ENCODE results near the gene ZFAND3. TPM values are rescaled to one million over a fixed set of nuclear protein-coding genes. Genes with fewer than 3 reads are reported as not detected.

Gene ZFAND3
- total and polyA plus RNA-seq, 3 donors from 2014 or later, result 104 to 329 (median 109) TPM

DNA sequence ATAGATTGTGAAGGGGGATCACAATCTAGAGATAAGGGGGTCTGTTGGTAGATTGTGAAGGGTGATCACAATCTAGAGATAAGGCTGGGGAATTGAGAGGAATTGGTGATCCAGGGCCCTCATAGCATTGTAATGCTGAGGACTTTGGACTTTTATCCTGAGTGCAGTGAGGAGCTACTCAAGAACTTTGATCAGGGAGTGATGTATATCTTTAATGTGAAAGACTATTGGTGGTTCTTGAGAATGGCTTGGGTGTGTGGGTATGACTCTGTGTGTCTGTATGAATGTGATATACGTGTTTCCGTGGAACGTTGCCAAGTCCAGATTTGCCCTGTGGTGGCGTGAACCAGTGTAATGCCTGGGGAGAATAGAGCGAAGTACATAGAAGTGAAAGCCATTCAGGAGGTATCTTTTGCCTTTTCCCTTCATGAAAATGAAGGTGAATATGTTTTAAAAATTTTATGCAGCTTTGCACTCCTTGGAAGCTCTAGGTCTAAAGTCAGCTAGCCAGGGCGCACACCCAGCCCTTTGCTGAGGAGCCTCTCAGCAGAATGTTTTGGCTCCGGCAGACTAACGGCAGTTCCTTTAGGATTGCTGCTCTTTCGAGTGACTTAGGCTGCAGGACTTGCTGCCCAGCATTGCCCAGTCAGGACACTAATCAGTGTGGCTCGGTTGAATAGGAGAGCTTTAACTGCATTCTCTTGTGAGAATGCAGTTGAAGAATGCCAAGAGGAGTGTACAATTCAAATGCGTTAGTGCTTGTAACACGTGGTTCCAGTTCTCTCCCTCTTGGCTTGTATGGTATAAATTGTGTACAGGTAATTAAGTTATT, 3.5 kb downstream of the ZFAND3 start:
- Histone ChIP-seq H3K36me3 (ENCODE audit: low read depth, missing control alignments) (no peaks in the 10 kb centered on the region), H3K27me3 (no peaks in the 10 kb centered on the region), H3K4me3 (no peak overlapping the region), H3K9me3 (no peaks in the 10 kb centered on the region), H3K4me1 (peaks cover 35% of the 10 kb centered on the region), H3K27ac (no peak overlapping the region)
- no peak for TF ChIP-seq POLR2A (IDR thresholded peaks at IDR 0.05)
- TF ChIP-seq, protein P1, sequence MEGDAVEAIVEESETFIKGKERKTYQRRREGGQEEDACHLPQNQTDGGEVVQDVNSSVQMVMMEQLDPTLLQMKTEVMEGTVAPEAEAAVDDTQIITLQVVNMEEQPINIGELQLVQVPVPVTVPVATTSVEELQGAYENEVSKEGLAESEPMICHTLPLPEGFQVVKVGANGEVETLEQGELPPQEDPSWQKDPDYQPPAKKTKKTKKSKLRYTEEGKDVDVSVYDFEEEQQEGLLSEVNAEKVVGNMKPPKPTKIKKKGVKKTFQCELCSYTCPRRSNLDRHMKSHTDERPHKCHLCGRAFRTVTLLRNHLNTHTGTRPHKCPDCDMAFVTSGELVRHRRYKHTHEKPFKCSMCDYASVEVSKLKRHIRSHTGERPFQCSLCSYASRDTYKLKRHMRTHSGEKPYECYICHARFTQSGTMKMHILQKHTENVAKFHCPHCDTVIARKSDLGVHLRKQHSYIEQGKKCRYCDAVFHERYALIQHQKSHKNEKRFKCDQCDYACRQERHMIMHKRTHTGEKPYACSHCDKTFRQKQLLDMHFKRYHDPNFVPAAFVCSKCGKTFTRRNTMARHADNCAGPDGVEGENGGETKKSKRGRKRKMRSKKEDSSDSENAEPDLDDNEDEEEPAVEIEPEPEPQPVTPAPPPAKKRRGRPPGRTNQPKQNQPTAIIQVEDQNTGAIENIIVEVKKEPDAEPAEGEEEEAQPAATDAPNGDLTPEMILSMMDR (IDR thresholded peaks at IDR 0.05), result no peak
- intact Hi-C loops (cut with DNase I; ENCODE audit: low total_unique reads), result no loop called here
- 44 to 49% methylated on average over 12 of the region's 12 CpGs for WGBS, 2 donors
- peak; percentile 30 for DNase-seq

DNA sequence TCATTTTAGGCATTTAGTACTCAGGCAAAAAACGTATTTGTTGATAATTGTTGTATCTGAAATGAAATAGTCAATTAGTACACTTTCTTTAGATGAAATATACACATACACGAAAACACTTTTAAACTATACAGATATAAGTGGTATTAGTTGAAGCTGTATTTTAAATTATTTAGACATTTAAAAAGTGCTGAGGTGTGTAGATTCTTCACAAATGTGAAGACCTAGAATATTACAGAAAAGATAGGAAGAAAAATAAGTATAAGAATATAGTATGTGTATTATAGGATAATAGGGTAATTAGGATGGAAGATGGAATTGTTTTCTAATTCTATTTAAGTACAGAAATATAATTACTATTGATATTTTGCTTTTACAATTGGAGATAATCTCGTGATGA, 4.6 kb downstream of the ZFAND3 start:
- 80 to 81% methylated on average over 3 of the region's 3 CpGs for WGBS, 2 donors
- Histone ChIP-seq H3K4me1 (peaks cover 35% of the 10 kb centered on the region), H3K36me3 (ENCODE audit: low read depth, missing control alignments) (no peaks in the 10 kb centered on the region), H3K27me3 (no peaks in the 10 kb centered on the region), H3K27ac (no peak overlapping the region), H3K9me3 (no peaks in the 10 kb centered on the region), H3K4me3 (no peak overlapping the region)
- intact Hi-C loops (cut with DNase I; ENCODE audit: low total_unique reads), result no loop called here
- no peak for DNase-seq
- TF ChIP-seq POLR2A (IDR thresholded peaks at IDR 0.05), result no peak
- TF ChIP-seq, protein P1 (IDR thresholded peaks at IDR 0.05), result no peak

DNA sequence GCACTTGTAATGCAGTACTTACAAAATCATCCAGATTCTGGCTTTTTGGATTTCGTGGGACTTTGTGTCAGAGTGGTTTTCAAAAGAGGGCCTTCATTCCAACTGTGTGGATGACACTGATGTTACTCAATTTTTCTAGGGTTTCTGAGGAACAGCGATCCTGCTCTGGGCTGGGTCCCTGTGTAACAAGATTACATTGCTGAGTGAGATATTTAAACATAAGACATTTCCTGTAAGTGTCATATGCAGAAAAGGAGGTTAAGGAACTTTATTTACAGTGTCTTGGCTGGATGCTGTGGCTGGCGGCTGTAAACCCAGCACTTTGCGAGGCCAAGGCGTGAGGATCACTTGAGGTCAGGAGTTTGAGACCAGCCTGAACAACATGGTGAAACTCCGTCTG, 6.7 kb downstream of the ZFAND3 start:
- no peak for DNase-seq
- no peaks in the 10 kb centered on the region for H3K27me3 ChIP-seq
- 88 to 91% methylated on average over 6 of the region's 6 CpGs for WGBS, 2 donors
- H3K36me3 ChIP-seq (ENCODE audit: low read depth, missing control alignments), result no peaks in the 10 kb centered on the region
- no peak overlapping the region for H3K27ac ChIP-seq
- TF ChIP-seq, protein P1 (IDR thresholded peaks at IDR 0.05), result no peak
- no peak for TF ChIP-seq POLR2A (IDR thresholded peaks at IDR 0.05)
- intact Hi-C loops (cut with DNase I; ENCODE audit: low total_unique reads), result no loop called here
- peaks cover 28% of the 10 kb centered on the region for H3K4me1 ChIP-seq
- no peaks in the 10 kb centered on the region for H3K9me3 ChIP-seq
- no peak overlapping the region for H3K4me3 ChIP-seq

DNA sequence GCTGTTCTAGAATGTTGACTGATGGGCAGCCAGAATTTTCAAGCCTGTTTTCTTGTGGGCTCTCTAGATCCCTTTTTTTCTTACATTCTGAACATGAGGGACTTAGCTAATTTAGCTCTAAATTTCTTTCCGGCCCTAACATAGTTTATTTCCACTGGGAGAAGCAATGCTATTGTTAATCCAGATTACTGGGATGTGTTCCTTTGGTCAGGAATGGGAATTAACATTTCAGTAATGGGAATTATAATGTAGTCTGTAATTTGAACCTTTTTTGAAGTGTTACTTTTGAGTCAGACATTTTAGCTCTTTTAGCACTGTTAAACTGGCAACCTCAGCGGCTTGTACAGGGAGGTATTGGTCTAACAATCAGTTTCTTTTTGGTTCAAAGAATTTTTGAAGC, 7.5 kb downstream of the ZFAND3 start:
- no peaks in the 10 kb centered on the region for H3K27me3 ChIP-seq
- H3K9me3 ChIP-seq, result no peaks in the 10 kb centered on the region
- H3K4me1 ChIP-seq, result peaks cover 20% of the 10 kb centered on the region
- TF ChIP-seq, protein P1 (IDR thresholded peaks at IDR 0.05), result no peak
- no peak for TF ChIP-seq POLR2A (IDR thresholded peaks at IDR 0.05)
- 81% methylated on average over 2 of the region's 2 CpGs for WGBS, 2 donors
- H3K4me3 ChIP-seq, result no peak overlapping the region
- intact Hi-C loops (cut with DNase I; ENCODE audit: low total_unique reads), result no loop called here
- H3K27ac ChIP-seq, result no peak overlapping the region
- no peaks in the 10 kb centered on the region for H3K36me3 ChIP-seq (ENCODE audit: low read depth, missing control alignments)
- DNase-seq, result no peak

All from testis (tissue), 3 donors.